ENCODE data around the gene SURF2. TPM values are rescaled to one million over a fixed set of nuclear protein-coding genes. Genes with fewer than 3 reads are reported as not detected.

The SURF2 gene
- total RNA-seq, 1 donor from 2014 or later: 11.2 TPM

- peak; percentile 54 for DNase-seq
These were observed 47.6 kb downstream of the SURF2 start for GRCh38 chr9:133403766-133404453.

DNA sequence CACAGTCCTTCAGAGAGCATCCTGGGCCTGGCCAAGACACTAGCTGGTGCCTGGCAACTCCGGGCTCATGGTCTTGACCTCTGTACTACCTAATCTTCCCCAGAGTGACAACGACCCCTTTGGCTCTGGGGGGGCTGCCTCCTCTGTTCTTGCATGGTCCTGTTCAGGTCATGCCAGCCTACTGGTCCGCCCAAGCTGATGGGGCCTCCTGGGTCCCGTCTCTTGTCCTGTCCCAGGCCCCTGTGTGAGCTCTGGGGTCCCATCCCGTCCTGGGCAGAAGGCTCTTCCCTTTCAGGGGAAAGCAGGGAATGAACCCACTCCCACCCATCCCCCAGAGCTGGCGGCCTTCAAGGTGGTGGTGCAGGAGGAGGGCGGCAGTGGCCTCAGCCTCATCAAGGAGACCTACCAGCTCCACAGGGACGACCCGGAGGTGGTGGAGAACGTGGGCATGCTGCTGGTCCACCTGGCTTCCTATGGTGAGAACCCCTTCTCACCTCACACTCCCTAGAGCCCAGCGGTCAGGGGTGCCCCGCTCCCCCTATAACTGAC, 48.2 kb downstream of the SURF2 start:
- no peak for DNase-seq

DNA sequence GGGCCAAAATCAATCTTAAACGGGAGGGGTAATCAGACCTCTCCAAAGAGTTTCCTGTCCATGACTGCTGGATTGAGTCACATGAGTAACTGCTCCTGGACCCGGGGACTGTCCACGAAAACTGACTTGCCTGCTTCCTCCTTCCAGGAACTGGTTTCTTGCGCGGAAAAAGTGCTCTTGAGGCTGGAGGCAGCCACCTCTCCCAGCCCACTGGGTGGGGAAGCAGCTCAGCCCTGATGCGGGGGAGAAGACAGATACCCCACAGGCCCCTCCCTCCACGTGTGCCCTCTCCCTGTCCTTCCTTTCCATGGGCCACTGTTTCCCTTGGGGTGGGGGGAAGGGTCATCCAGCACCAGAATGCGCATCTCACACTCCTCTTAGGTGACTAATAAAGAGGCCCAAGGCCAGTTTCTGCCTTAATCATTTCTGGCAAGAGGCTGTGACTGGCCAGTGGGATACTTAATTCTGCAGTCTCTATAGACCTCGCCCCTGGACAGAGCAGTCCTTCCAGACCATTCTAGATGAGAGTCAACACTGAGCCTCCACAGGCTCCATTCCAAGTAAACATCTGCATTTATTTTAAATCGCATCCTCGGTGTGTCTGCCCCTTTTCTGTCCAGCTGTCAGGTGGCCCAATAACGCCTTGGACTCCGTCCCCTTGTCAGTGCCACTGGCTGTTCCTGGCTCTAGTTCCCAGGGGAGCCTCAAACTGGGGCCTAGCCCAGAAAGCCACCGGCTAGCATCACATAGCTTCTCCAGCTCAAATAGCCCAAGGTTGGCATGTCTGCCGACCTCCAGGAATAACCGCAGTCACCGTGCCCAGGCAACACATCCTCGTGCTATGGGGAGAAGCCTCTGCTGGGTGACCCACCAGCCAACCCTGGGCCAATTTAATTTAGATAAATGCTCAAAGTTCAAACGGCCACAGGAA, 49.4 kb downstream of the SURF2 start:
- DNase-seq: peak; percentile 65

DNA sequence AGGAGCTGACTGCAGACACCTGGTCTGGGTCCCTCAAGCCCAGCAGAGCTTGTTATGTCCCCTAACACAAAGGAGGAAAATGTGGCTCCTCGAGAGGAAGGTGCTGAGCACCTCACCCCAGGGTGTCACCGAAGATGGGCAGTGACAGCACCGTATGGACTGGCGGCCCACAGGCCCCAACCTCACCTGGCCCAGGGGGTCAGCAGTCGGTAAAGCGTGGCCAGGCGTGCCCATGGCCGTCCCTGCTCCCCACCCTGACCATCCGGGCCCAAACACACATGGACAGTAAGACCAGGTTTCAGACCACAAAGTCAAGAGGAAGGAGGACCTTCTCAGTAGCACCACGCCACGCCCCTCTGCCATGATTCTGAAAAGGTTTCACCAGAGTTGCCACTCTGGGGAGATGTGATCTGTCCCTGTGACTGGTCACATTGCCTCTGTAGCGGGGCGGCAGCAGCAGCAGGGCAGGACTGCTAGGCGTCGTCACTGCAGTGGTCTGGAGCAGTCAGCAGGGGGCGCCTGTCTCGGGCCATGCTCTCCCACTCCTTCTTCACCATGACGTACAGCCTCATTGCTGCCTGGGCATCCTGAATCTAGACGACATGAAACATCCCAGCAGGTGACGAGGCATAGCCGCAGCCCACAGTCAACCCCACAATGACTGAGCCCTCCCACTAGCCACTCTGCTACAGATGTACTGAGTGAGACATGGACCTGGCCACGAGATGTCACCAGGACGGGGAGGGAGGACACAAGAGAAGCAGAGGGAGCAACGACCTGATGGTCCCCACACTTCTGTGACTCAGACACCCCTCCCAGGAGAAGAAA, 50.3 kb downstream of the SURF2 start:
- peak; percentile 87 for DNase-seq

- DNase-seq: no peak
These were observed 51.7 kb downstream of the SURF2 start for GRCh38 chr9:133408042-133408441.

Other genes starting within 250 kb of the SURF2 start
- 68.7 and 68.9 TPM in 2 replicates for gene RALGDS, start 235.3 kb upstream of the SURF2 start, total RNA-seq
- 15.7 and 28.0 TPM in 2 replicates for gene GBGT1, start 192.6 kb upstream of the SURF2 start, total RNA-seq
- not detected in 2 replicates for gene OBP2B, start 147.3 kb upstream of the SURF2 start, total RNA-seq
- under 0.01 and 0.51 TPM in 2 replicates for gene ABO, start 81.3 kb upstream of the SURF2 start, total RNA-seq
- gene SURF6, start 20.4 kb upstream of the SURF2 start, total RNA-seq: 13.0 and 15.0 TPM in 2 replicates
- gene MED22, start 8.4 kb upstream of the SURF2 start, total RNA-seq: 17.7 and 26.6 TPM in 2 replicates
- 1,936 and 2,833 TPM in 2 replicates for gene RPL7A, start 8.3 kb upstream of the SURF2 start, total RNA-seq
- 15.3 and 31.1 TPM in 2 replicates for gene SURF1, start 63 bp upstream of the SURF2 start, total RNA-seq
- 370 and 397 TPM in 2 replicates for gene SURF4, start 19.5 kb downstream of the SURF2 start, total RNA-seq
- gene STKLD1, start 19.8 kb downstream of the SURF2 start, total RNA-seq: 0.47 and 1.2 TPM in 2 replicates
- gene REXO4, start 61.5 kb downstream of the SURF2 start, total RNA-seq: 16.2 and 26.9 TPM in 2 replicates
- 0.84 and 1.0 TPM in 2 replicates for gene ADAMTS13, start 65.8 kb downstream of the SURF2 start, total RNA-seq
- 12.8 and 21.4 TPM in 2 replicates for gene CACFD1, start 103.4 kb downstream of the SURF2 start, total RNA-seq
- gene SLC2A6, start 122.5 kb downstream of the SURF2 start, total RNA-seq: 32.0 and 42.1 TPM in 2 replicates
- gene MYMK, start 168.4 kb downstream of the SURF2 start, total RNA-seq: not detected in 2 replicates
- gene ADAMTSL2, start 178.2 kb downstream of the SURF2 start, total RNA-seq: under 0.01 and 0.17 TPM in 2 replicates

Data from dermis blood vessel endothelial cell (primary cell).